ENCODE results near the gene N4BP2. TPM values are rescaled to one million over a fixed set of nuclear protein-coding genes. Genes with fewer than 3 reads are reported as not detected.

Gene N4BP2
- polyA plus RNA-seq, 5 donors = 9.6 to 24.3 (median 19.2) TPM

- no peak for DNase-seq
These were observed 148.9 kb downstream of the N4BP2 start for GRCh38 chr4:40205259-40206198.

- no peak for DNase-seq
These were observed 149.8 kb downstream of the N4BP2 start for GRCh38 chr4:40206426-40206825.

Other genes starting within 250 kb of the N4BP2 start
- gene PDS5A, start 78.9 kb upstream of the N4BP2 start, polyA plus RNA-seq (ENCODE audit: insufficient read depth in 1 of 5, insufficient read length in 5 of 5, low replicate concordance in 1 of 5) = 10 to 100 TPM; 51.1 to 80.0 (median 65.8) TPM
- gene RHOH, start 140.2 kb downstream of the N4BP2 start, polyA plus RNA-seq (ENCODE audit: insufficient read depth in 1 of 5, insufficient read length in 5 of 5, low replicate concordance in 1 of 5) = 1 to 10 TPM in 1 of 5 donors, under 1 TPM in 4; 0.58 to 1.2 (median 0.92) TPM